HepG2 (cell line): ENCODE results near the gene LRBA. TPM values are rescaled to one million over a fixed set of nuclear protein-coding genes. Genes with fewer than 3 reads are reported as not detected.
A peak's percentile ranks its signal among the peaks of the same experiment; 100 is the strongest.

Experiments
- AHR ChIP-seq: IDR thresholded peaks from 2 replicates; pipeline ENCODE4 v1.6.1; 2018; ENCODE audit warnings: missing genetic modification reagents, missing compliant biosample characterization
- CCDC6 ChIP-seq: sonication (generic); formaldehyde crosslinking; IDR thresholded peaks from 2 replicates; pipeline ENCODE4 v1.8.1; 2022; ENCODE audit warnings: mild to moderate bottlenecking, missing genetic modification reagents, moderate library complexity
- FOXP1 ChIP-seq, 2 experiments: fragments of 450-650 bp in 1 of 2; IDR thresholded peaks; 2 replicates each; pipeline ENCODE4 v1.6.1; 2017 to 2018; ENCODE audit warnings: antibody characterized with exemption in 1 of 2
- HINFP ChIP-seq: sonication (generic); formaldehyde crosslinking; IDR thresholded peaks from 2 replicates; pipeline ENCODE4 v1.4.0; 2020; ENCODE audit warnings: low read depth, mild to moderate bottlenecking, missing genetic modification reagents
- IRF1 ChIP-seq: sonication (generic); formaldehyde crosslinking; IDR thresholded peaks from 2 replicates; pipeline ENCODE4 v1.4.0; 2020; ENCODE audit warnings: low read depth, mild to moderate bottlenecking, missing genetic modification reagents
- KDM5A ChIP-seq: fragments of 200-600 bp; sonication (generic); IDR thresholded peaks from 2 replicates; pipeline ENCODE4 v1.7.0; 2018; ENCODE audit warnings: antibody characterized with exemption, mild to moderate bottlenecking, low read length, borderline replicate concordance
- MAZ ChIP-seq, 2 experiments: sonication (generic) in 1 of 2; formaldehyde crosslinking in 1 of 2; IDR thresholded peaks; 2 replicates each; pipeline versions ENCODE4 v1.5.0 to v1.6.1; 2012 to 2020; ENCODE audit warnings: low read depth in 2 of 2, mild to moderate bottlenecking in 2 of 2, borderline replicate concordance in 1 of 2, improper control_type of control experiment in 1 of 2, low read length in 1 of 2, missing genetic modification reagents in 1 of 2, moderate library complexity in 1 of 2
- ONECUT2 ChIP-seq: sonication (generic); formaldehyde crosslinking; IDR thresholded peaks from 2 replicates; pipeline ENCODE4 v1.4.0; 2020; ENCODE audit warnings: missing genetic modification reagents
- PBX3 ChIP-seq: sonication (generic); formaldehyde crosslinking; IDR thresholded peaks from 2 replicates; pipeline ENCODE4 v1.8.1; 2023; ENCODE audit warnings: missing genetic modification reagents, inconsistent platforms, borderline replicate concordance
- REL ChIP-seq: sonication (generic); formaldehyde crosslinking; conservative IDR thresholded peaks from 2 replicates; pipeline ENCODE4 v1.8.0; 2022; ENCODE audit warnings: mild to moderate bottlenecking, missing genetic modification reagents, moderate library complexity
- ZBED4 ChIP-seq: sonication (generic); formaldehyde crosslinking; IDR thresholded peaks from 2 replicates; pipeline ENCODE4 v1.4.0; 2020; ENCODE audit warnings: missing genetic modification reagents, borderline replicate concordance
- ZBTB37 ChIP-seq: sonication (generic); formaldehyde crosslinking; IDR thresholded peaks from 2 replicates; pipeline ENCODE4 v1.4.0; 2020; ENCODE audit warnings: mild to moderate bottlenecking, missing genetic modification reagents
- ZNF276 ChIP-seq: sonication (generic); formaldehyde crosslinking; IDR thresholded peaks from 2 replicates; pipeline ENCODE4 v1.4.0; 2020; ENCODE audit warnings: mild to moderate bottlenecking, low read depth, missing genetic modification reagents
- ZNF816 ChIP-seq: sonication (generic); formaldehyde crosslinking; IDR thresholded peaks from 2 replicates; pipeline ENCODE4 v1.8.0; 2022; ENCODE audit warnings: missing genetic modification reagents, mild to moderate bottlenecking, borderline replicate concordance
- ZSCAN12 ChIP-seq: sonication (generic); formaldehyde crosslinking; IDR thresholded peaks from 2 replicates; pipeline ENCODE4 v1.9.0; 2021; ENCODE audit warnings: mild to moderate bottlenecking, missing genetic modification reagents
- polyA plus RNA-seq, 8 experiments: library from polyadenylated mRNA; depleted of rRNA in 3 of 8; stranded (reverse) in 7 of 8; unstranded in 1 of 8; fragments of >200 nt; fragmentation: Illumina TruSeq in 4 of 8; extraction: Trizol in 4 of 8; gene quantifications; 2 replicates each; pipeline versions ENCODE4 v1.2.1 to v1.2.3, GENCODE V29; 2011 to 2016; ENCODE audit warnings: low read depth in 4 of 8, missing spikeins in 1 of 8, mixed read lengths in 1 of 8; ENCODE audit not compliant: insufficient read depth in 1 of 8
- total RNA-seq, 5 experiments: library from RNA; depleted of rRNA; stranded (reverse); fragments of >200 nt; fragmentation: Illumina TruSeq; extraction: Trizol; gene quantifications; 2 replicates each; pipeline ENCODE4 v1.2.3, GENCODE V29; 2016; ENCODE audit warnings: low read depth in 1 of 5

Gene LRBA
- total and polyA plus RNA-seq, 2 of the 13 experiments (the other 11 are each of a cell fraction or from before 2014, with no cell fraction given): 21.0 to 37.2 TPM

- TF ChIP-seq ZNF276 (CRISPR knock-in tag) (no peak), ZSCAN12 (CRISPR knock-in tag) (no peak), ONECUT2 (CRISPR knock-in tag) (0 out of 2 replicates have a peak, but pooled peaks have one; percentile 3), PBX3 (CRISPR knock-in tag) (no peak), ZNF816 (no peak; the same call in 1 of the 2 replicates), REL (CRISPR knock-in tag) (no peak; the same call in 1 of the 2 replicates), KDM5A (peak; percentile 23), CCDC6 (CRISPR knock-in tag) (peak; percentile 66; the same call in 1 of the 2 replicates), ZBED4 (CRISPR knock-in tag) (no peak), ZBTB37 (CRISPR knock-in tag) (0 out of 2 replicates have a peak, but pooled peaks have one; percentile 25), FOXP1 (IDR thresholded peaks at IDR 0.05) (no peak), FOXP1 (CRISPR knock-in tag; IDR thresholded peaks at IDR 0.05) (no peak), MAZ (IDR thresholded peaks at IDR 0.05; ENCODE audit: borderline replicate concordance, low read depth, low read length) (peak; percentile 53), MAZ (CRISPR knock-in tag; IDR thresholded peaks at IDR 0.05; ENCODE audit: low read depth) (peak; percentile 94), AHR (CRISPR knock-in tag) (no peak), HINFP (no peak; the same call in 1 of the 2 replicates), IRF1 (CRISPR knock-in tag) (no peak)
Observed at GRCh38 chr4:151015459-151016347, 619 bp upstream of the LRBA start (continued).
